Muscle layer of duodenum (tissue), 2 donors: Measurements from ENCODE around the gene KIAA0825.

ENCODE experiments used
- H3K27ac ChIP-seq: one replicate; pipeline ENCODE4 v1.7.0; 2013; ENCODE audit warnings: mild to moderate bottlenecking, low read length
- H3K27me3 ChIP-seq: one replicate; pipeline ENCODE4 v1.7.0; 2013; ENCODE audit warnings: low read depth, mild to moderate bottlenecking, control low read depth, low read length
- H3K36me3 ChIP-seq, 2 donors: one replicate each; pipeline ENCODE4 v1.7.0; 2013; ENCODE audit warnings: low read length in 2 of 2, control low read depth in 1 of 2, mild to moderate bottlenecking in 1 of 2; ENCODE audit not compliant: insufficient read depth in 2 of 2, control insufficient read depth in 1 of 2
- H3K4me1 ChIP-seq, 2 donors: one replicate each; pipeline ENCODE4 v1.7.0; 2013; ENCODE audit warnings: low read length in 2 of 2, mild to moderate bottlenecking in 2 of 2, control low read depth in 1 of 2, moderate library complexity in 1 of 2; ENCODE audit not compliant: insufficient read depth in 2 of 2, control insufficient read depth in 1 of 2
- H3K4me3 ChIP-seq, 2 donors: one replicate each; pipeline ENCODE4 v1.7.0; 2013; ENCODE audit warnings: low read length in 2 of 2, low read depth in 1 of 2, mild to moderate bottlenecking in 1 of 2
- H3K9me3 ChIP-seq, 2 donors: one replicate each; pipeline ENCODE4 v1.7.0; 2013; ENCODE audit warnings: low read length in 2 of 2, control low read depth in 1 of 2, mild to moderate bottlenecking in 1 of 2; ENCODE audit not compliant: control insufficient read depth in 1 of 2
- donor health status: healthy.

Gene KIAA0825

GRCh38 chr5:94337617-94338016 is 280.8 kb downstream of the KIAA0825 start:
- Histone ChIP-seq H3K9me3 (peaks cover 0 to 2% of the 10 kb centered on the region in 2 donors), H3K4me3 (no peak overlapping the region), H3K36me3 (no peaks in the 10 kb centered on the region), H3K27me3 (no peaks in the 10 kb centered on the region), H3K27ac (no peak overlapping the region), H3K4me1 (no peaks in the 10 kb centered on the region)

GRCh38 chr5:94335936-94336335 is 282.5 kb downstream of the KIAA0825 start:
- Histone ChIP-seq H3K27me3 (no peaks in the 10 kb centered on the region), H3K9me3 (peaks cover 0 to 2% of the 10 kb centered on the region in 2 donors), H3K4me1 (no peaks in the 10 kb centered on the region), H3K27ac (no peak overlapping the region), H3K36me3 (no peaks in the 10 kb centered on the region), H3K4me3 (no peak overlapping the region)

- H3K36me3 ChIP-seq = no peaks in the 10 kb centered on the region
- no peak overlapping the region for H3K4me3 ChIP-seq
- no peaks in the 10 kb centered on the region for H3K27me3 ChIP-seq
- no peaks in the 10 kb centered on the region for H3K4me1 ChIP-seq
- no peak overlapping the region for H3K27ac ChIP-seq
- H3K9me3 ChIP-seq = peaks cover 0 to 10% of the 10 kb centered on the region in 2 donors
These were observed 289.3 kb downstream of the KIAA0825 start for GRCh38 chr5:94329115-94329514.

GRCh38 chr5:94326586-94326985 is 291.8 kb downstream of the KIAA0825 start:
- H3K9me3 ChIP-seq = peaks cover 0 to 10% of the 10 kb centered on the region in 2 donors

GRCh38 chr5:94316916-94317838 is 301.2 kb downstream of the KIAA0825 start:
- Histone ChIP-seq H3K36me3 (no peaks in the 10 kb centered on the region), H3K4me3 (no peak overlapping the region), H3K27me3 (no peaks in the 10 kb centered on the region), H3K27ac (no peak overlapping the region), H3K9me3 (no peaks in the 10 kb centered on the region), H3K4me1 (no peaks in the 10 kb centered on the region)

More at GRCh38 chr5:94326586-94326985, 291.8 kb downstream of the KIAA0825 start:
- Histone ChIP-seq H3K36me3 (no peaks in the 10 kb centered on the region), H3K4me3 (no peak overlapping the region), H3K4me1 (no peaks in the 10 kb centered on the region), H3K27me3 (no peaks in the 10 kb centered on the region), H3K27ac (no peak overlapping the region)

- no peaks in the 10 kb centered on the region for H3K9me3 ChIP-seq
- H3K27me3 ChIP-seq = no peaks in the 10 kb centered on the region
- H3K27ac ChIP-seq = no peak overlapping the region
- no peaks in the 10 kb centered on the region for H3K36me3 ChIP-seq
- no peak overlapping the region for H3K4me3 ChIP-seq
- no peaks in the 10 kb centered on the region for H3K4me1 ChIP-seq
These were observed 303.8 kb downstream of the KIAA0825 start for GRCh38 chr5:94314460-94315131.

GRCh38 chr5:94313696-94314095 is 304.7 kb downstream of the KIAA0825 start:
- Histone ChIP-seq H3K9me3 (no peaks in the 10 kb centered on the region), H3K4me1 (no peaks in the 10 kb centered on the region), H3K27me3 (no peaks in the 10 kb centered on the region), H3K27ac (no peak overlapping the region), H3K36me3 (no peaks in the 10 kb centered on the region), H3K4me3 (no peak overlapping the region)

GRCh38 chr5:94313188-94313587 is 305.2 kb downstream of the KIAA0825 start:
- no peaks in the 10 kb centered on the region for H3K9me3 ChIP-seq
- no peaks in the 10 kb centered on the region for H3K36me3 ChIP-seq
- H3K27ac ChIP-seq = no peak overlapping the region
- no peaks in the 10 kb centered on the region for H3K4me1 ChIP-seq
- H3K4me3 ChIP-seq = no peak overlapping the region
- no peaks in the 10 kb centered on the region for H3K27me3 ChIP-seq

GRCh38 chr5:94312298-94312697 is 306.1 kb downstream of the KIAA0825 start:
- no peaks in the 10 kb centered on the region for H3K4me1 ChIP-seq
- H3K27me3 ChIP-seq = no peaks in the 10 kb centered on the region
- H3K9me3 ChIP-seq = no peaks in the 10 kb centered on the region
- no peak overlapping the region for H3K27ac ChIP-seq
- no peaks in the 10 kb centered on the region for H3K36me3 ChIP-seq
- no peak overlapping the region for H3K4me3 ChIP-seq

GRCh38 chr5:94310833-94311232 is 307.6 kb downstream of the KIAA0825 start:
- no peaks in the 10 kb centered on the region for H3K27me3 ChIP-seq
- H3K4me3 ChIP-seq = no peak overlapping the region
- no peaks in the 10 kb centered on the region for H3K36me3 ChIP-seq
- H3K4me1 ChIP-seq = no peaks in the 10 kb centered on the region
- H3K27ac ChIP-seq = no peak overlapping the region
- H3K9me3 ChIP-seq = no peaks in the 10 kb centered on the region

GRCh38 chr5:94309141-94309540 is 309.3 kb downstream of the KIAA0825 start:
- H3K4me3 ChIP-seq = no peak overlapping the region
- H3K27ac ChIP-seq = no peak overlapping the region
- H3K4me1 ChIP-seq = no peaks in the 10 kb centered on the region
- no peaks in the 10 kb centered on the region for H3K27me3 ChIP-seq
- no peaks in the 10 kb centered on the region for H3K36me3 ChIP-seq
- H3K9me3 ChIP-seq = no peaks in the 10 kb centered on the region
